Dermis microvascular lymphatic vessel endothelial cell (primary cell): ENCODE results near the gene PPP1R36. TPM values are rescaled to one million over a fixed set of nuclear protein-coding genes. Genes with fewer than 3 reads are reported as not detected.
"Not testable (repeated sequence)": the region's sequence is repeated elsewhere in the genome, so short reads cannot be mapped to it uniquely, and the experiment has no call there.

Source experiments
- DNase-seq, 2 donors: peaks; one replicate each; pipeline versions ENCODE4 v3.0.0 to v3.0.0-alpha.2; 2010; ENCODE audit warnings: low read depth in 2 of 2
- total RNA-seq: library from RNA; depleted of rRNA; stranded (reverse); fragments of >200 nt; gene quantifications from 2 replicates; pipeline ENCODE4 v1.2.1, GENCODE V29; 2014

Gene PPP1R36
- total RNA-seq: 0.38 and 0.39 TPM in 2 replicates

GRCh38 chr14:64549791-64550620 lies at the start of gene PPP1R36:
Gene PPP1R36 (plus strand): TSS chr14:64549961. CDS start chr14:64549998, 37 bp downstream.
- DNase-seq: no peak

- DNase-seq: no peak
Measured at GRCh38 chr14:64500088-64500487, 49.7 kb upstream of the PPP1R36 start.

GRCh38 chr14:64501411-64502171 lies 48.2 kb upstream of the PPP1R36 start:
- DNase-seq: peak in 1 of 2 donors; percentile 37

- DNase-seq: no peak
Measured at GRCh38 chr14:64502456-64502855, 47.3 kb upstream of the PPP1R36 start.

- DNase-seq: peak in 1 of 2 donors; percentile 21
Measured at GRCh38 chr14:64502887-64503433, 46.8 kb upstream of the PPP1R36 start.

GRCh38 chr14:64503434-64504309 lies 46.1 kb upstream of the PPP1R36 start, which contains the start of gene ZBTB25:
Gene ZBTB25 (minus strand): TSS chr14:64503838. CDS start chr14:64490533, 13,305 bp downstream.
- DNase-seq: peak; percentile 81 to 96

- peak; percentile 76 to 92 for DNase-seq
Measured at GRCh38 chr14:64504310-64504896, 45.4 kb upstream of the PPP1R36 start, which contains the start of gene ZBTB1. Gene ZBTB1 (plus strand): TSS chr14:64504770. CDS start chr14:64521505, 16,735 bp downstream.

- DNase-seq: peak; percentile 42 to 86
Measured at GRCh38 chr14:64504897-64505794, 44.6 kb upstream of the PPP1R36 start.

- DNase-seq: no peak
Measured at GRCh38 chr14:64506721-64507120, 43.0 kb upstream of the PPP1R36 start.

GRCh38 chr14:64507376-64508156 lies 42.2 kb upstream of the PPP1R36 start:
- peak in 1 of 2 donors; percentile 42 for DNase-seq

GRCh38 chr14:64508215-64508776 lies 41.5 kb upstream of the PPP1R36 start:
- no peak for DNase-seq

- DNase-seq: no peak
Measured at GRCh38 chr14:64509036-64509435, 40.7 kb upstream of the PPP1R36 start.

- peak; percentile 45 to 76 for DNase-seq
Measured at GRCh38 chr14:64510825-64511671, 38.7 kb upstream of the PPP1R36 start.

GRCh38 chr14:64513271-64513670 lies 36.5 kb upstream of the PPP1R36 start:
- DNase-seq: no peak

GRCh38 chr14:64515053-64515452 lies 34.7 kb upstream of the PPP1R36 start:
- no peak for DNase-seq

GRCh38 chr14:64516969-64517368 lies 32.8 kb upstream of the PPP1R36 start:
- DNase-seq: no peak

- DNase-seq: not testable (repeated sequence)
Measured at GRCh38 chr14:64517667-64518066, 32.1 kb upstream of the PPP1R36 start.
